Uterus (tissue), 4 donors: ENCODE measurements around the gene CSNK1G2. TPM values are rescaled to one million over a fixed set of nuclear protein-coding genes. Genes with fewer than 3 reads are reported as not detected.
A peak's percentile ranks its signal among the peaks of the same experiment; 100 is the strongest.

Experiments used
- DNase-seq, 2 donors: peaks; one replicate each; pipeline ENCODE4 v3.0.0-alpha.2; 2019 to 2020
- H3K27ac ChIP-seq, 2 donors: fragments of 200-600 bp; sonication (generic); 1 replicate in 1 of 2; 2 replicates in 1 of 2; pipeline ENCODE4 v1.5.1; 2016 to 2018
- H3K27me3 ChIP-seq, 2 donors: fragments of 200-600 bp; sonication (generic); one replicate each; pipeline ENCODE4 v1.5.1; 2018 to 2019; ENCODE audit warnings: control low read depth in 1 of 2
- H3K36me3 ChIP-seq, 2 donors: fragments of 200-600 bp; sonication (generic); one replicate each; pipeline ENCODE4 v1.5.1; 2019; ENCODE audit warnings: control low read depth in 1 of 2
- H3K4me1 ChIP-seq, 2 donors: fragments of 200-600 bp; sonication (generic); one replicate each; pipeline ENCODE4 v1.5.1; 2018 to 2019; ENCODE audit warnings: control low read depth in 1 of 2
- H3K4me3 ChIP-seq, 2 donors: fragments of 200-600 bp; sonication (generic); 1 replicate in 1 of 2; 2 replicates in 1 of 2; pipeline ENCODE4 v1.5.1; 2018 to 2019; ENCODE audit warnings: mild to moderate bottlenecking in 1 of 2
- H3K9me3 ChIP-seq, 2 donors: fragments of 200-600 bp; sonication (generic); one replicate each; pipeline ENCODE4 v1.5.1; 2019; ENCODE audit warnings: control low read depth in 1 of 2
- POLR2A ChIP-seq, 2 donors: fragments of 450-650 bp; IDR thresholded peaks; one replicate each; pipeline ENCODE4 v1.6.1; 2016; ENCODE audit warnings: antibody characterized with exemption in 2 of 2, mild to moderate bottlenecking in 1 of 2, moderate library complexity in 1 of 2
- intact Hi-C: fragments of 100-400 bp; cut with DNase I; formaldehyde crosslinking; loops from one replicate; pipeline ENCODE4 v1.15.1; 2023; ENCODE audit warnings: low total_unique reads
- small RNA-seq: library from RNA; depleted of rRNA; stranded (forward); fragments of <200 nt; gene quantifications from one replicate; pipeline ENCODE3, GENCODE V24; 2016
- total RNA-seq, 4 donors: library from RNA; depleted of rRNA in 3 of 4; stranded (reverse); fragments of >200 nt in 3 of 4; gene quantifications; one replicate each; pipeline versions ENCODE4 v1.1.0 to v1.2.4, GENCODE V29; 2014 to 2023
- TF ChIP-seq, protein P1 (sequence below), 4 experiments: fragments of 200-600 bp in 2 of 4; fragments of 450-650 bp in 2 of 4; sonication (generic) in 2 of 4; IDR thresholded peaks; one replicate each; pipeline ENCODE4 v1.5.1; 2016 to 2019; ENCODE audit warnings: antibody characterized with exemption in 4 of 4, mild to moderate bottlenecking in 2 of 4, moderate library complexity in 1 of 4
- donor health status: DM: yes; HTN: yes; CAD: no.

CSNK1G2 gene
- total RNA-seq, 4 donors from 2014 or later, result 8.2 to 59.4 (median 46.7) TPM

DNA sequence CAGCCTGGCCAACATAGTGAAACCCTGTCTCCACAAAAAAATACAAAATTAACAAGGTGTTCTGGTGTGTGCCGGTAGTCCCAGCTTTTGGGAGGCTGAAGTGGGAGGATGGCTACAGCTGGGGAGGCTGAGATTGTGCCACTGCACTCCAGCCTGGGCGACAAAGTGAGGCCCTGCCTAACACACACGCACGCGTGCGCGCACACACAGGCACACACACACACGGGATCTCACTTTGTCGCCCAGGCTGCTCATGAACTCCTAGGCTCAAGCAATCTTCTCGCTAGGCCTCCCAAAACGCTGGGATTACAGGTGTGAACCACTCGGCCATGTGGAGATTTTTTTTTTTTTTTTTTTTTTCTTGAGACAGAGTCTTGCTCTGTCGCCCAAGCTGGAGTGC is 77.8 kb downstream of the CSNK1G2 start:
- TF ChIP-seq, protein P1, sequence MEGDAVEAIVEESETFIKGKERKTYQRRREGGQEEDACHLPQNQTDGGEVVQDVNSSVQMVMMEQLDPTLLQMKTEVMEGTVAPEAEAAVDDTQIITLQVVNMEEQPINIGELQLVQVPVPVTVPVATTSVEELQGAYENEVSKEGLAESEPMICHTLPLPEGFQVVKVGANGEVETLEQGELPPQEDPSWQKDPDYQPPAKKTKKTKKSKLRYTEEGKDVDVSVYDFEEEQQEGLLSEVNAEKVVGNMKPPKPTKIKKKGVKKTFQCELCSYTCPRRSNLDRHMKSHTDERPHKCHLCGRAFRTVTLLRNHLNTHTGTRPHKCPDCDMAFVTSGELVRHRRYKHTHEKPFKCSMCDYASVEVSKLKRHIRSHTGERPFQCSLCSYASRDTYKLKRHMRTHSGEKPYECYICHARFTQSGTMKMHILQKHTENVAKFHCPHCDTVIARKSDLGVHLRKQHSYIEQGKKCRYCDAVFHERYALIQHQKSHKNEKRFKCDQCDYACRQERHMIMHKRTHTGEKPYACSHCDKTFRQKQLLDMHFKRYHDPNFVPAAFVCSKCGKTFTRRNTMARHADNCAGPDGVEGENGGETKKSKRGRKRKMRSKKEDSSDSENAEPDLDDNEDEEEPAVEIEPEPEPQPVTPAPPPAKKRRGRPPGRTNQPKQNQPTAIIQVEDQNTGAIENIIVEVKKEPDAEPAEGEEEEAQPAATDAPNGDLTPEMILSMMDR (IDR thresholded peaks at IDR 0.05), result no peak
- no peak for TF ChIP-seq POLR2A (IDR thresholded peaks at IDR 0.05)
- no peak overlapping the region for H3K4me3 ChIP-seq
- no peak overlapping the region for H3K27ac ChIP-seq
- peaks cover 0 to 7% of the 10 kb centered on the region in 2 donors for H3K4me1 ChIP-seq
- H3K27me3 ChIP-seq, result no peaks in the 10 kb centered on the region
- peak in 1 of 2 donors; percentile 16 for DNase-seq
- no peaks in the 10 kb centered on the region for H3K9me3 ChIP-seq
- intact Hi-C loops, result no loop called here
- H3K36me3 ChIP-seq, result no peaks in the 10 kb centered on the region

DNA sequence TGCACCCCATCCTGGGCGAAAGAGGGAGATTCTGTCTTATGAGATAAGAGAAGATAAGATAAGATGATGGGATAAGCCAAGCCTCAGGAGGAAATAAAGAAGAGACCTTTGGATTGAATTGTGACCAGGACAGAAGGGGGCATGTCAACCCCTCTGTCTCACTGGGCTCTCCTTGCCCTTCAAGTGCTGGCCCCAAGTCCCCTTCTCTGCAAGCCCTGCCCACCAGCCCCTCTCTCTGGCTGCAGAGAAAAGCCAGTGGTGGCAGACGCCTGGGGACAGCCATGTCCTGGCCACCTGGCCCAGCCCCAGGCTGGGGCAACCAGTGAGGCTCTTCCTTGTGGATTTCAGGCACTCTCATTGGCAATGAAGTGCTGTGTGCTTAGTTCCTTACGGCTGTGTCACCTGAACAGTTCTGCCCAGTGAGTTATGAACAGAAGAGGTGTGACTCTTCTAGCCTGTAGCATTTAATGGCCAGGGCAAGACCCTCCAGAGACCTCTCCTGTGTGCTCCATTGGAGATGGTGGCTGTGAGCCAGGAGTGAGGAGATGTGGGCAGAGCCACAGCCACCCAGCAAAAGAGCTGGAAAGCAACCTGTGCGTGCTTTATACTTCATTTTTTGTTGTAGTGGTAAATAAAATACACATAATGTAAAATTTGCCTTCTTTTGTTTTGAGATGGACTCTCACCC is 80.6 kb downstream of the CSNK1G2 start:
- no peak overlapping the region for H3K4me3 ChIP-seq
- H3K4me1 ChIP-seq, result no peaks in the 10 kb centered on the region
- no peak overlapping the region for H3K27ac ChIP-seq
- H3K9me3 ChIP-seq, result no peaks in the 10 kb centered on the region
- no peaks in the 10 kb centered on the region for H3K36me3 ChIP-seq
- DNase-seq, result no peak
- intact Hi-C loops, result loop anchor here (2.0 kb wide), 1 partner anchor 49 kb away; no protein-coding TSS in a partner anchor
- H3K27me3 ChIP-seq, result no peaks in the 10 kb centered on the region
- TF ChIP-seq, protein P1 (IDR thresholded peaks at IDR 0.05), result no peak
- TF ChIP-seq POLR2A (IDR thresholded peaks at IDR 0.05), result no peak

DNA sequence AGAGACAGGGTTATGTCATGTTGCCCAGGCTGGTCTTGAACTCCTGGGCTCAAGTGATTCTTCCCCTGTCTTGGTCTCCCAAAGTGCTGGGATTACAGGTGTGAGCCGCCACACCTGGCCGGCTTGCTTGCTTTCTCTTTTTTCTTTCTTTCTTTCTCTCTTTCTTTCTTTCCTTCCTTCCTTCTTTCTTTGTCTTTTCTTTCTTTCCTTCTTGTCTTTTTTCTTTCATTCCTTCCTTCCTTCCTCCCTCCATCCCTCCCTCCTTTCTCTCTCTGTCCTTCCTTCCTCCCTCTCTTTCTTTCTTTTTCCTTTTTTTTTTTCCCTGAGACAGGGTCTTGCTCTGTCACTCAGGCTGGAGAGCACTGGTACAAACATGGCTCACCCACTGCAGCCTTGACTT is 81.3 kb downstream of the CSNK1G2 start:
- Histone ChIP-seq H3K27me3 (no peaks in the 10 kb centered on the region), H3K4me1 (no peaks in the 10 kb centered on the region), H3K4me3 (no peak overlapping the region), H3K9me3 (no peaks in the 10 kb centered on the region), H3K27ac (no peak overlapping the region), H3K36me3 (no peaks in the 10 kb centered on the region)
- no peak for DNase-seq
- TF ChIP-seq, protein P1 (IDR thresholded peaks at IDR 0.05), result no peak
- TF ChIP-seq POLR2A (IDR thresholded peaks at IDR 0.05), result no peak
- intact Hi-C loops, result loop anchor here (2.0 kb wide), 1 partner anchor 49 kb away; no protein-coding TSS in a partner anchor

DNA sequence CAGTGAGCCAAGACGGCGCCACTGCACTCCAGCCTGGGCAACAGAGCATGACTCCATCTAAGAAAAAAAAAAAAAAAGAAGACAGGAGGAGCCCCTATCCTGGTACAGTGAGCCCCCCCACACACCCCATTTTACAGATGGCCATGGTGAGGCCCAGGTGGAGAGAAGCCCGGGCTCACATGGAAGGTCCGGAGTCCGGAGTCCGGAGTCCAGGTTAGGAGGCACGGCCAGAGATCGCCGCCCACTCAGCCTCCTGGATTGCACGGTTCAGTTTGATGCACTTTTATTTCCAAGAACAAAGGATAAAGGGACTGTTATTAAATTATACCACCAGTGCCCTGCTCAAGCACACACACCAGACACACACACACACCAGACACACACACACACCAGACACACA is 85.8 kb downstream of the CSNK1G2 start:
- intact Hi-C loops, result no loop called here
- Histone ChIP-seq H3K4me1 (no peaks in the 10 kb centered on the region), H3K27me3 (no peaks in the 10 kb centered on the region), H3K27ac (no peak overlapping the region), H3K36me3 (no peaks in the 10 kb centered on the region), H3K4me3 (no peak overlapping the region), H3K9me3 (no peaks in the 10 kb centered on the region)
- no peak for TF ChIP-seq POLR2A (IDR thresholded peaks at IDR 0.05)
- TF ChIP-seq, protein P1 (IDR thresholded peaks at IDR 0.05), result no peak
- no peak for DNase-seq

DNA sequence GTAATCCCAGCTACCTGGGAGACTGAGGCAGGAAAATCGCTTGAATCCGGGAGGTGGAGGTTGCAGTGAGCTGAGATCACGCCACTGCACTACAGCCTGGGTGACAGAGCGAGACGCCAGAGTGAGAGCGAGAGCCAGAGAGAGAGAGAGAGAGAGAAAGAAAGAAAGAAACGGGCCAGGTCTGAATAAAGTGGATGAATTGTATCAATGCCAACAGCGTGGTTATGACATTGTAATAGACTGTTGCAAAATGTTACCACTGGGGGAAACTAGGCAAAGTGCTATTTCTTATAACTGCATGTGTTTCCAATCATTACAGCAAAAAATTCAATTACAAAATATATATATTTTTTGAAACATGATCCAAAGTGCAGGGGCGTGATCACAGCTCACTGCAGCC is 86.4 kb downstream of the CSNK1G2 start:
- no peak for TF ChIP-seq POLR2A (IDR thresholded peaks at IDR 0.05)
- TF ChIP-seq, protein P1 (IDR thresholded peaks at IDR 0.05), result no peak
- Histone ChIP-seq H3K4me1 (no peaks in the 10 kb centered on the region), H3K4me3 (no peak overlapping the region), H3K9me3 (no peaks in the 10 kb centered on the region), H3K27me3 (no peaks in the 10 kb centered on the region), H3K36me3 (no peaks in the 10 kb centered on the region), H3K27ac (no peak overlapping the region)
- intact Hi-C loops, result no loop called here
- DNase-seq, result no peak

Small RNA genes within 50 kb of the gene (small RNA-seq; reads per million reads assigned to genes)
- gene AC007136.1, result not detected

Other genes starting within 250 kb of the CSNK1G2 start
- not detected for gene ONECUT3, start 187.7 kb upstream of the CSNK1G2 start, total RNA-seq
- gene ATP8B3, start 128.9 kb upstream of the CSNK1G2 start, total RNA-seq, result 1 to 10 TPM in 3 of 4 donors, not detected in 1; 1.0 to 3.3 (median 1.7) TPM
- gene REXO1, start 92.7 kb upstream of the CSNK1G2 start, total RNA-seq, result 10 to 100 TPM in 2 of 4 donors, 1 to 10 TPM in 2; 1.5 to 67.4 (median 25.1) TPM
- 10 to 100 TPM in 1 of 4 donors, 1 to 10 TPM in 1, under 1 TPM in 1, not detected in 1; 0.26 to 17.7 (median 3.9) TPM for gene KLF16, start 77.6 kb upstream of the CSNK1G2 start, total RNA-seq
- 100 to 1,000 TPM in 1 of 4 donors, 10 to 100 TPM in 3; 33.8 to 142 (median 63.7) TPM for gene ABHD17A, start 55.7 kb upstream of the CSNK1G2 start, total RNA-seq
- 1 to 10 TPM; 1.0 to 5.5 (median 2.8) TPM for gene ADAT3, start 35.8 kb upstream of the CSNK1G2 start, total RNA-seq
- gene SCAMP4, start 35.8 kb upstream of the CSNK1G2 start, total RNA-seq, result 10 to 100 TPM in 3 of 4 donors, 1 to 10 TPM in 1; 9.5 to 68.9 (median 28.0) TPM
- gene BTBD2, start 74.5 kb downstream of the CSNK1G2 start, total RNA-seq, result 100 to 1,000 TPM in 1 of 4 donors, 10 to 100 TPM in 3; 48.2 to 105 (median 61.8) TPM
- gene MKNK2, start 110.1 kb downstream of the CSNK1G2 start, total RNA-seq, result 100 to 1,000 TPM in 2 of 4 donors, 10 to 100 TPM in 2; 34.6 to 155 (median 81.7) TPM
- 10 to 100 TPM; 10.2 to 81.4 (median 20.7) TPM for gene MOB3A, start 155.2 kb downstream of the CSNK1G2 start, total RNA-seq
- 10 to 100 TPM in 1 of 4 donors, 1 to 10 TPM in 3; 1.5 to 86.1 (median 5.7) TPM for gene IZUMO4, start 155.7 kb downstream of the CSNK1G2 start, total RNA-seq
- 10 to 100 TPM; 33.8 to 97.5 (median 49.8) TPM for gene AP3D1, start 210.4 kb downstream of the CSNK1G2 start, total RNA-seq
- 10 to 100 TPM in 2 of 4 donors, 1 to 10 TPM in 2; 3.2 to 45.3 (median 10.0) TPM for gene DOT1L, start 222.8 kb downstream of the CSNK1G2 start, total RNA-seq